Panc1 (cell line): Measurements from ENCODE around the gene BRIX1.

Experiments
- CTCF ChIP-seq: fragments of 450-650 bp; IDR thresholded peaks from 2 replicates; pipeline ENCODE4 v1.5.1; 2017; ENCODE audit warnings: mild to moderate bottlenecking
- POLR2AphosphoS5 ChIP-seq: IDR thresholded peaks from 2 replicates; pipeline ENCODE4 v1.6.1; 2012; ENCODE audit warnings: mild to moderate bottlenecking, low read depth, low read length, moderate library complexity

- no peak for TF ChIP-seq CTCF
- TF ChIP-seq POLR2AphosphoS5, result no peak; the same call in 1 of the 2 replicates
These were observed 14.4 kb downstream of the BRIX1 start for GRCh38 chr5:34929720-34930461.
